H9 (cell line): ENCODE measurements around the gene PLCB1. TPM values are rescaled to one million over a fixed set of nuclear protein-coding genes. Genes with fewer than 3 reads are reported as not detected.

ENCODE experiments used
- DNase-seq: peaks from one replicate; pipeline ENCODE4 v3.0.0-alpha.2; 2017
- H2AFZ ChIP-seq: one replicate; pipeline ENCODE4 v1.6.1; 2013; ENCODE audit warnings: mild to moderate bottlenecking, low read length, control low read depth, moderate library complexity
- H2AK5ac ChIP-seq: 2 replicates; pipeline ENCODE4 v1.6.1; 2013; ENCODE audit warnings: low read length, control low read depth, mixed read lengths; ENCODE audit not compliant: insufficient read length
- H2BK120ac ChIP-seq: one replicate; pipeline ENCODE4 v1.6.1; 2013; ENCODE audit warnings: low read depth, mild to moderate bottlenecking, low read length, control low read depth, inconsistent platforms; ENCODE audit not compliant: poor library complexity, severe bottlenecking
- H2BK12ac ChIP-seq: 2 replicates; pipeline ENCODE4 v1.6.1; 2013; ENCODE audit warnings: low read length, control low read depth, mixed read lengths, low read depth; ENCODE audit not compliant: insufficient read length
- H2BK15ac ChIP-seq: 2 replicates; pipeline ENCODE4 v1.6.1; 2013; ENCODE audit warnings: low read depth, low read length, control low read depth
- H2BK20ac ChIP-seq: one replicate; pipeline ENCODE4 v1.6.1; 2013; ENCODE audit warnings: low read depth, mild to moderate bottlenecking, low read length, control low read depth, inconsistent platforms; ENCODE audit not compliant: poor library complexity, severe bottlenecking
- H2BK5ac ChIP-seq: 2 replicates; pipeline ENCODE4 v1.6.1; 2013; ENCODE audit warnings: low read length, control low read depth, mixed read lengths; ENCODE audit not compliant: insufficient read length
- H3K14ac ChIP-seq: 2 replicates; pipeline ENCODE4 v1.6.1; 2013; ENCODE audit warnings: low read length, control low read depth; ENCODE audit not compliant: insufficient read depth
- H3K18ac ChIP-seq: 2 replicates; pipeline ENCODE4 v1.6.1; 2013; ENCODE audit warnings: low read depth, mild to moderate bottlenecking, mixed read lengths, low read length, control low read depth; ENCODE audit not compliant: insufficient read length
- H3K23ac ChIP-seq: 2 replicates; pipeline ENCODE4 v1.6.1; 2013; ENCODE audit warnings: low read length, control low read depth, mixed read lengths, low read depth; ENCODE audit not compliant: insufficient read length
- H3K23me2 ChIP-seq: 2 replicates; pipeline ENCODE4 v1.6.1; 2013; ENCODE audit warnings: low read depth, mild to moderate bottlenecking, mixed read lengths, low read length, control low read depth; ENCODE audit not compliant: insufficient read length, poor library complexity, severe bottlenecking
- H3K27ac ChIP-seq: 2 replicates; pipeline ENCODE4 v1.5.1; 2013; ENCODE audit warnings: low read length, control low read depth, mixed read lengths, low read depth; ENCODE audit not compliant: insufficient read length
- H3K27me3 ChIP-seq: 2 replicates; pipeline ENCODE4 v1.6.1; 2013; ENCODE audit warnings: low read length, control low read depth, inconsistent platforms; ENCODE audit not compliant: insufficient read depth
- H3K4ac ChIP-seq: 2 replicates; pipeline ENCODE4 v1.6.1; 2013; ENCODE audit warnings: low read depth, mild to moderate bottlenecking, control low read depth, inconsistent platforms, low read length, moderate library complexity
- H3K4me1 ChIP-seq: 2 replicates; pipeline ENCODE4 v1.6.1; 2013; ENCODE audit warnings: low read length, control low read depth, inconsistent platforms; ENCODE audit not compliant: insufficient read depth
- H3K4me2 ChIP-seq: 2 replicates; pipeline ENCODE4 v1.6.1; 2013; ENCODE audit warnings: low read length, control low read depth, mixed read lengths; ENCODE audit not compliant: insufficient read length, insufficient read depth
- H3K56ac ChIP-seq: 2 replicates; pipeline ENCODE4 v1.6.1; 2013; ENCODE audit warnings: low read depth, mild to moderate bottlenecking, mixed read lengths, low read length, control low read depth; ENCODE audit not compliant: insufficient read length
- H3K79me1 ChIP-seq: 2 replicates; pipeline ENCODE4 v1.6.1; 2013; ENCODE audit warnings: low read depth, mild to moderate bottlenecking, moderate library complexity, low read length, control low read depth, inconsistent platforms; ENCODE audit not compliant: insufficient read depth, poor library complexity, severe bottlenecking
- H3K79me2 ChIP-seq: 2 replicates; pipeline ENCODE4 v1.6.1; 2013; ENCODE audit warnings: low read length, control low read depth, inconsistent platforms; ENCODE audit not compliant: insufficient read depth
- H3K9ac ChIP-seq: 2 replicates; pipeline ENCODE4 v1.6.1; 2013; ENCODE audit warnings: low read length, control low read depth, mixed read lengths; ENCODE audit not compliant: insufficient read length; ENCODE audit errors: extremely low read depth
- H3K9me3 ChIP-seq: one replicate; pipeline ENCODE4 v1.6.1; 2013; ENCODE audit warnings: low read depth, low read length, inconsistent platforms; ENCODE audit not compliant: control insufficient read depth
- H3T11ph ChIP-seq: one replicate; pipeline ENCODE4 v1.6.1; 2013; ENCODE audit warnings: mild to moderate bottlenecking, low read length, control low read depth, inconsistent platforms
- H4K20me1 ChIP-seq: one replicate; pipeline ENCODE4 v1.6.1; 2013; ENCODE audit not compliant: control insufficient read depth, insufficient read length, insufficient read depth
- H4K5ac ChIP-seq: 2 replicates; pipeline ENCODE4 v1.6.1; 2013; ENCODE audit warnings: low read depth, mild to moderate bottlenecking, mixed read lengths, low read length, control low read depth; ENCODE audit not compliant: insufficient read length
- H4K8ac ChIP-seq: replicated peaks from 2 replicates; pipeline ENCODE4 v1.6.1; 2013; ENCODE audit warnings: low read length, control low read depth, mixed read lengths, low read depth; ENCODE audit not compliant: insufficient read length
- H4K91ac ChIP-seq: 2 replicates; pipeline ENCODE4 v1.6.1; 2013; ENCODE audit warnings: low read depth, mild to moderate bottlenecking, moderate library complexity, mixed read lengths, low read length, control low read depth; ENCODE audit not compliant: insufficient read length
- H3K27ac Mint-ChIP-seq, 3 experiments: 2 replicates in 2 of 3; 3 replicates in 1 of 3; pipeline ENCODE4 v1.8.0; 2020 to 2021; ENCODE audit warnings: mixed read lengths in 3 of 3, mild to moderate bottlenecking in 1 of 3, moderate library complexity in 1 of 3
- H3K27me3 Mint-ChIP-seq: 2 replicates; pipeline ENCODE4 v1.8.0; 2021; ENCODE audit warnings: low read depth, mild to moderate bottlenecking, moderate library complexity, mixed read lengths
- H3K36me3 Mint-ChIP-seq, 3 experiments: 2 replicates in 2 of 3; 3 replicates in 1 of 3; pipeline ENCODE4 v1.8.0; 2020 to 2021; ENCODE audit warnings: low read depth in 3 of 3, mixed read lengths in 3 of 3; ENCODE audit not compliant: insufficient read depth in 1 of 3
- H3K4me1 Mint-ChIP-seq, 2 experiments: 2 replicates each; pipeline ENCODE4 v1.8.0; 2020; ENCODE audit warnings: mixed read lengths in 2 of 2
- H3K4me3 Mint-ChIP-seq, 2 experiments: 2 replicates in 1 of 2; 3 replicates in 1 of 2; pipeline ENCODE4 v1.8.0; 2020 to 2021; ENCODE audit warnings: mild to moderate bottlenecking in 2 of 2, mixed read lengths in 2 of 2, moderate library complexity in 1 of 2
- H3K9me3 Mint-ChIP-seq, 2 experiments: 2 replicates in 1 of 2; 3 replicates in 1 of 2; pipeline ENCODE4 v1.8.0; 2020; ENCODE audit warnings: mild to moderate bottlenecking in 2 of 2, mixed read lengths in 2 of 2, moderate library complexity in 1 of 2
- WGBS: extraction: QIAGEN DNeasy Blood & Tissue Kit; methylation state at CpG from one replicate; pipeline ENCODE4 v1.1.7; 2013; ENCODE audit warnings: missing lambda C conversion rate, low lambda C conversion rate, mixed read lengths; ENCODE audit not compliant: insufficient read length; ENCODE audit errors: extremely low coverage; 5-methylcytosine and 5-hydroxymethylcytosine counted together
- total RNA-seq: library from RNA; stranded (reverse); gene quantifications from 2 replicates; pipeline ENCODE4 v1.2.1, GENCODE V29; 2021
- TF ChIP-seq, protein P1 (sequence below): fragments of 200-600 bp; sonication (generic); conservative IDR thresholded peaks from 3 replicates; pipeline ENCODE4 v1.8.0; 2021; ENCODE audit warnings: antibody characterized with exemption, mild to moderate bottlenecking

PLCB1 gene
- total RNA-seq, 1 experiment from 2014 or later, result 11.5 TPM

DNA sequence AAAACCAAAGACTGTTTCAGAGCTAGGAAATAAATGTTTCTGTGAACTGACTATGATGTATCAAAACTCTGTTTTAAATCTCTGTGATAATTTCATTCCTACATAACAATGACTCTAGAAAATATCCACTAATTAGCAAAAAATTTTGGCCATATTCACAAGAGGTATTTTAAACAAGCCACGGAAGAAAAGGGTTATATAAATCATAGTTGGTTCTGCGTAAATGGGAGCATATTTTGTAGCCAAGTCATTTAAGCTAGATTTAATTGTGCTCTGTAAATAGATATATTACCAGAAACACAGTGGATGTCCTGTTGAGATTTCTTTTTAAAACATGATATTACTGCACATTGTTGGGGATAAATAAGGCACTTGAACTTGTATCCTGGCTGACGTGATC lies 520.3 kb downstream of the PLCB1 start:
- H3K27me3 Mint-ChIP-seq, result no peaks in the 10 kb centered on the region
- H4K20me1 ChIP-seq, result no peaks in the 10 kb centered on the region
- H2BK5ac ChIP-seq, result no peak overlapping the region
- peaks cover 2 to 18% (median 16%) of the 10 kb centered on the region in 3 experiments; a peak in 4 of 7 replicates for H3K36me3 Mint-ChIP-seq
- H2BK20ac ChIP-seq, result no peak overlapping the region
- no peak overlapping the region for H3K23ac ChIP-seq
- H3K23me2 ChIP-seq, result no peaks in the 10 kb centered on the region
- no peaks in the 10 kb centered on the region for H3K9me3 ChIP-seq
- H3K4me2 ChIP-seq, result no peak overlapping the region
- no CpG with 5 or more reads among the region's 3 CpGs for WGBS
- no peak overlapping the region for H4K5ac ChIP-seq
- H3K4me1 ChIP-seq, result no peaks in the 10 kb centered on the region
- no peak overlapping the region for H3K14ac ChIP-seq
- no peak overlapping the region for H3K27ac Mint-ChIP-seq
- TF ChIP-seq, protein P1, sequence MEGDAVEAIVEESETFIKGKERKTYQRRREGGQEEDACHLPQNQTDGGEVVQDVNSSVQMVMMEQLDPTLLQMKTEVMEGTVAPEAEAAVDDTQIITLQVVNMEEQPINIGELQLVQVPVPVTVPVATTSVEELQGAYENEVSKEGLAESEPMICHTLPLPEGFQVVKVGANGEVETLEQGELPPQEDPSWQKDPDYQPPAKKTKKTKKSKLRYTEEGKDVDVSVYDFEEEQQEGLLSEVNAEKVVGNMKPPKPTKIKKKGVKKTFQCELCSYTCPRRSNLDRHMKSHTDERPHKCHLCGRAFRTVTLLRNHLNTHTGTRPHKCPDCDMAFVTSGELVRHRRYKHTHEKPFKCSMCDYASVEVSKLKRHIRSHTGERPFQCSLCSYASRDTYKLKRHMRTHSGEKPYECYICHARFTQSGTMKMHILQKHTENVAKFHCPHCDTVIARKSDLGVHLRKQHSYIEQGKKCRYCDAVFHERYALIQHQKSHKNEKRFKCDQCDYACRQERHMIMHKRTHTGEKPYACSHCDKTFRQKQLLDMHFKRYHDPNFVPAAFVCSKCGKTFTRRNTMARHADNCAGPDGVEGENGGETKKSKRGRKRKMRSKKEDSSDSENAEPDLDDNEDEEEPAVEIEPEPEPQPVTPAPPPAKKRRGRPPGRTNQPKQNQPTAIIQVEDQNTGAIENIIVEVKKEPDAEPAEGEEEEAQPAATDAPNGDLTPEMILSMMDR, result no peak
- no peak overlapping the region for H2BK120ac ChIP-seq
- no peak overlapping the region for H2BK15ac ChIP-seq
- no peaks in the 10 kb centered on the region for H3K79me2 ChIP-seq
- no peak overlapping the region for H3K56ac ChIP-seq
- H2AK5ac ChIP-seq, result no peak overlapping the region
- H3K27ac ChIP-seq, result no peak overlapping the region
- no peaks in the 10 kb centered on the region for H3K27me3 ChIP-seq
- no peak overlapping the region for H2BK12ac ChIP-seq
- no peak overlapping the region for H4K8ac ChIP-seq
- DNase-seq, result no peak
- H3K4me3 Mint-ChIP-seq, result no peak overlapping the region
- no peak overlapping the region for H3K9ac ChIP-seq
- H3T11ph ChIP-seq, result no peak overlapping the region
- H4K91ac ChIP-seq, result no peak overlapping the region
- H3K4me1 Mint-ChIP-seq, result no peaks in the 10 kb centered on the region
- H3K18ac ChIP-seq, result no peak overlapping the region
- peaks cover 0 to 3% of the 10 kb centered on the region in 2 experiments; a peak in 1 of 5 replicates for H3K9me3 Mint-ChIP-seq
- no peak overlapping the region for H3K4ac ChIP-seq
- H3K79me1 ChIP-seq, result no peaks in the 10 kb centered on the region
- H2AFZ ChIP-seq, result no peak overlapping the region
